HG02970 (cell line): ENCODE data around the gene KIF6.
A peak's percentile ranks its signal among the peaks of the same experiment; 100 is the strongest.
"Not testable (repeated sequence)": the region's sequence is repeated elsewhere in the genome, so short reads cannot be mapped to it uniquely, and the experiment has no call there.

Experiments used
- ATAC-seq: cut with Tn5 transposase; IDR thresholded peaks from one replicate; pipeline ENCODE4 v1.9.1; 2021; ENCODE audit warnings: mild to moderate bottlenecking, moderate library complexity, moderate number of reproducible peaks; ENCODE audit not compliant: unreplicated experiment, low FRiP score

KIF6 gene

GRCh38 chr6:39724787-39725631 lies at the start of gene KIF6:
Gene KIF6 (minus strand): TSS chr6:39725408. CDS start chr6:39725310, 98 bp downstream.
- peak; percentile 94 for ATAC-seq

GRCh38 chr6:39773782-39774181 lies 48.6 kb upstream of the KIF6 start:
- no peak for ATAC-seq

GRCh38 chr6:39772559-39773273 lies 47.5 kb upstream of the KIF6 start:
- no peak for ATAC-seq

- ATAC-seq: no peak
These were observed 45.2 kb upstream of the KIF6 start for GRCh38 chr6:39770446-39770845.

GRCh38 chr6:39769012-39769411 lies 43.8 kb upstream of the KIF6 start:
- no peak for ATAC-seq

GRCh38 chr6:39765508-39766065 lies 40.4 kb upstream of the KIF6 start:
- ATAC-seq: no peak

- no peak for ATAC-seq
These were observed 35.2 kb upstream of the KIF6 start for GRCh38 chr6:39760226-39760952.

GRCh38 chr6:39758905-39759605 lies 33.8 kb upstream of the KIF6 start:
- no peak for ATAC-seq

- no peak for ATAC-seq
These were observed 31.4 kb upstream of the KIF6 start for GRCh38 chr6:39756582-39756981.

GRCh38 chr6:39755231-39755630 lies 30.0 kb upstream of the KIF6 start:
- no peak for ATAC-seq

GRCh38 chr6:39754514-39755115 lies 29.4 kb upstream of the KIF6 start:
- ATAC-seq: no peak

GRCh38 chr6:39753725-39754045 lies 28.5 kb upstream of the KIF6 start:
- ATAC-seq: no peak

- no peak for ATAC-seq
These were observed 27.9 kb upstream of the KIF6 start for GRCh38 chr6:39752835-39753724.

- ATAC-seq: no peak
These were observed 21.6 kb upstream of the KIF6 start for GRCh38 chr6:39746795-39747194.

GRCh38 chr6:39733704-39734103 lies 8.5 kb upstream of the KIF6 start:
- no peak for ATAC-seq

- ATAC-seq: no peak
These were observed 6.4 kb upstream of the KIF6 start for GRCh38 chr6:39731565-39731964.

- no peak for ATAC-seq
These were observed 4.7 kb upstream of the KIF6 start for GRCh38 chr6:39729945-39730344.

- ATAC-seq: no peak
These were observed 407 bp upstream of the KIF6 start for GRCh38 chr6:39725632-39725997.

GRCh38 chr6:39723350-39723749 lies 1.9 kb downstream of the KIF6 start:
- ATAC-seq: not testable (repeated sequence)
